Measurements from ENCODE around the gene MAPK1. TPM values are rescaled to one million over a fixed set of nuclear protein-coding genes. Genes with fewer than 3 reads are reported as not detected.
"Not testable (repeated sequence)": the region's sequence is repeated elsewhere in the genome, so short reads cannot be mapped to it uniquely, and the experiment has no call there.

The MAPK1 gene
- total RNA-seq: 110 and 113 TPM in 2 replicates
- 94.9 TPM for polyA plus RNA-seq (2012)

DNA sequence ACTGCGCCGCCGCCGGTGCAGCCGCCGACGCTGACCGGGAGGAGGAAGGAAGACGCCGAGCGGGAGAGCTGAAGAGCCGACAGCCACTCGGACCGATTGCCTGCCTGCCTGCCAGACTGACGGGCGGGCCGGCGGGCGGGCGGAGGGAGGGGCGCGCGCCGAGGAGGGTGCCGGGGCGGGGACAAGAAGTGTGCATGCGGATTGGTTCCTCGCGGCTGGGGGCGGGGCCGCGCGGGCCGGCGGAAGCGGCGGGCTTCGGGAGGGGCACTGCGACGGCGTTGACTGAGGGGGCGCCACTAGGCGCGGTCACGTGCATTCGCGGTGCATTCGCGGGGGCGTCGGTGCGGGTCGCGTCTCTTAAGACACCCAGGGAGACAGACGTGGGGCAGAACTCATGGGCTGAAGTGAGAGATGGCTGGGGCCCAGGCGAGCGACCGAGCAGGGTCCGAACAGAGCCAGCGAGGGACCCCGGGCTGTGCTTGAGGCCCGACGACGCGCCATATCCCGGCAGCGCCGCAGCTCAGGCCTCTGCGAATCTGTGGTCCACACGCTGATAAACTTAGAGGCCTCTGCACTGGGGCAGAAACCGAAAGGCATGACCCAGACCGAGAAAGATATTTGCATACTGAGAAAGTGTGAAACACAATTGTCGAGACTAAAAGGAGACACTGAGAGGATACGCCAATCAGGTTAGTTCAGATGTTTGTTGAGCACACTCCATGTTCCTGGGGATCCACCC lies at the start of gene MAPK1:
MAPK1 (minus strand) TSS at position 118 of the 739 bp plus-strand sequence. CDS start 205 bp downstream, outside the sequence.
- DNase-seq (ENCODE audit: low read depth): peak; percentile 90

DNA sequence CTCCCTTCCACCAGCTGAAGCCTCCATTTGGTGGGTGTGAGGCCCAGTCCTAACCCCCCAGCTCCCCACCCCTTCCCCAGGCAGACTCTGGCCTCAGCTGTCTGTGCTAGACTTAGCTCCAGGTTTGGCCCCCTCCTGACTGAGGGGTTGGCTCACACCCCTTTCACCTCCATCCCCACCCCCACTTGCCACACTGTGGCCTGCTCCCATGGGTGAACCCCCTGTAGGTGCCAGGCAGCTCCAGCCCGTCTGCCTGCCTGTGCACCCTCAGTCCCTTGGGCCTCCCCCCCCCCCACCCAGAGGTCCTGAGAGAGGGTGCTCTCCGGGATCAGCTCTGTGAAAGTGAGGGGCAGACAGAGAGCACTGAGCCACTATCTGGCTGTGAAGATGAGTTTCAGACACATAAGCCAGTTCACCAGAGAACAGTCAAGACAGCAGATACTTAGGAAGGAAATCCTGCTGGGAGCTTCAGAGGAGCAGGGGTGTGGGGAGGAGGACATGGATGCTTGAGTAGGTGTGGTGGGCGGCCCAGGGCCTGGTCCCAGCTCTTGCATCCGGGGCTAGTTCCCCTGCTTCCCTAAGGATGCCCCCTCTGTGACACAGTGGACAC lies 49.0 kb upstream of the MAPK1 start:
- DNase-seq (ENCODE audit: low read depth): no peak

DNA sequence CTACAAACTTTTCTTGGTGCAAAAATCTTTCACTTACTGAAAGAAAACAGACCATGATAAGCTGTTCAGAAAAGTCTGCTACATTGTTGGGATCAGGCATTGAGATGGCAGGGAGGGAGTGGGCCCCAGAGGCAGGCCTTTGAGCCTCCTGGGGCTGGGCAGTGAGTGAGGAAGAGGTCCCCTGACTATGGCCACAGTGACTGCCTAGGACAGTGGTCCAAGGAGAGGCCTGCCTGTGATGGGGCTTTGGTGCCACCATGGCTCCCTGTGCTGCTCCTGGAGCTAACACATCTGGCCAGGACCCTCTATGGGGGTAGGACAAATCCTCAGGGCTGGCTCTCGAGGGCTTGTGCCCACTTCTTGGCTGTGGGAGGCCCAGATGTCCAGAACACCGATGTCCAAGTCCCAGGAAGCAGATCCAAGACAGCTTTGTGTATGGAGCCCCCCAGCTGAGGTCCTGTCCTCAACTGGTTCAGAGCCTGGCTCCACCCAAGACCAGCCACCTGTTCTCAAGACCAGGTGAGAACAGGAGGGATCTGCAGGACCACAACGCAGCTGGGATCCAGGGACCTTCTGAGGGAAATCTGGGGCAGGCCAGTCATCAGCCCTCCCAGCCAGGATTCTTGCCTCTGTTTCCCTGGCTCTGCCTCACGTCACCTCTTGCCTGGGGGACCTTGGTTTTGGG lies 48.3 kb upstream of the MAPK1 start:
- DNase-seq (ENCODE audit: low read depth): no peak

- not testable (repeated sequence) for DNase-seq (ENCODE audit: low read depth)
These were observed 46.7 kb upstream of the MAPK1 start for GRCh38 chr22:21914033-21914642.

DNA sequence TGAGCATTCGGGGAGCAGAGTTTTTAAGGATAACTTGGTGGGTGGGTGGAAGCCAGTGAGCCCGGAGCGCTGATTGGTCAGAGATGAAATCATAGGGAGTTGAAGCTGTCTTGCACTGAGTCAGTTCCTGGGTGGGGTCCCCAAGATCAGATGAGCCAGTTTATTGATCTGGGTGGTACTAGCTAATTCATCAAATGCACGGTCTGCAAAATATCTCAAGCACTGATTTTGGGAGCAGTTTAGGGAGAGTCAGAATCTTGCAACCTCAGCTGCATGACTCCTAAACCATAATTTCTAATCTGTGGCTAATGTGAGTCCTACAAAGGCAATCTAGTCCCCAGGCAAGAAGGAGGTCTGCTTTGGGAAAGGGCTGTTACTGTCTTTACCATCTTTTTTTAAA lies 42.9 kb upstream of the MAPK1 start:
- not testable (repeated sequence) for DNase-seq (ENCODE audit: low read depth)

GRCh38 chr22:21909871-21910270 lies 42.4 kb upstream of the MAPK1 start:
- no peak for DNase-seq (ENCODE audit: low read depth)

- DNase-seq (ENCODE audit: low read depth): no peak
These were observed 40.4 kb upstream of the MAPK1 start for GRCh38 chr22:21907638-21908522.

DNA sequence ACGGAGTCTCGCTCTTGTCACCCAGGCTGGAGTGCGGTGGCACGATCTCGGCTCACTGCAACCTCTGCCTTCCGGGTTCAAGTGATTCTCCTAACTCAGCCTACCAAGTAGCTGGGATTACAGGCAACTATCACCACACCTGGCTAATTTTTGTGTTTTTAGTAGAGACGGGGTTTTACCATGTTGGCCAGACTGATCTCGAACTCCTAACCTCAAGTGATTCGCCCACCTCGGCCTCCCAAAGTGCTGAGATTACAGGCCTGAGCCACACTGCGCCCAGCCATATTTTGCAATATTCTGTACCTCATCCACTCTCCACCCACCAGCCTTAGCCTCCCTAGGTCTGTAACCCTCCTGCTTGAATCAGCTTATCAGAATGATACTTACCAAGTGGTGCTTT lies 37.8 kb upstream of the MAPK1 start:
- DNase-seq (ENCODE audit: low read depth): not testable (repeated sequence)

GRCh38 chr22:21904250-21904789 lies 36.9 kb upstream of the MAPK1 start:
- DNase-seq (ENCODE audit: low read depth): no peak

DNA sequence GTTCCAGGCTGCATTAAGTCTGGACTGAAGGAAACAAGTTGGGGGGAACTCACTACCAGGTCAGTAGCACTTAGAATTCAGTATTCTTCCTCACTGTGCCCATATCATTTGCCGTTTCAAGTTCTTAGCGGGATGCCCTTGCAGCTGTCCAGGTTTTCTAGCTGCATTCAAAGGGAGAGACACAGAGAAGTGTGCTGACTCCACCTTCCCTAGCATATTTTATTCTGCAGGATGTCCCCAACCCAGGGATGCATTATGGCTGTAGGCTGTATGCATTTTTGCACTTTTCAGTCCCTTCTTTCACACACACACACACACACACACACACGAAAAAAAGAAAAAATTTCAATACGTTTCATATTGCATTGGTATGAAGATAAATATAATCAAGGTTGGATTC lies 35.8 kb upstream of the MAPK1 start:
- no peak for DNase-seq (ENCODE audit: low read depth)

GRCh38 chr22:21902296-21903087 lies 35.0 kb upstream of the MAPK1 start:
- no peak for DNase-seq (ENCODE audit: low read depth)

DNA sequence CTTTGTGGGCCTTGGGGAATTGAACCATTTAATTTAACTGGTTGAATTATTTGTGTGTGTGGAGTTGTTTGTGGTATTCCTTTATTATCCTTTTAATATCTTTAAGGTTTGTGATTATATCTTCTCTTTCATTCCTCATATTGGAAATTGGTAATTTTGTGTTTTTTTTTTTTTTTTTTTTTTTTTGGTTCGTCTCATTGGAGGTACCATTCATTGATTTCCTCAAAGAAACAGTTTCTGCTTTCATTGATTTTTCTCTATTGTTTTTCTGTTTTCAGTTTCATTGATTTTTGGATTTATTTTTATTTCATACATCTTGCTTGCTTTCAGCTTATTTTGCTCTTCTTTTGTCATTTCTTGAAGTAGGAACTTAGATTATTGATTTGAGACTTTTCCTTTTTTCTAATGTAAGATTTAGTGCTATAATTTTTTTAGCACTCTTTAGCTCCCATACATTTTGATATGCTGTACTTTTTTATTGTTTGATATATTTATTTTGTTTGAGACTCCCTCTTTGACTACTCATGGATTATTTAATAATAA lies 31.0 kb upstream of the MAPK1 start:
- no peak for DNase-seq (ENCODE audit: low read depth)

DNA sequence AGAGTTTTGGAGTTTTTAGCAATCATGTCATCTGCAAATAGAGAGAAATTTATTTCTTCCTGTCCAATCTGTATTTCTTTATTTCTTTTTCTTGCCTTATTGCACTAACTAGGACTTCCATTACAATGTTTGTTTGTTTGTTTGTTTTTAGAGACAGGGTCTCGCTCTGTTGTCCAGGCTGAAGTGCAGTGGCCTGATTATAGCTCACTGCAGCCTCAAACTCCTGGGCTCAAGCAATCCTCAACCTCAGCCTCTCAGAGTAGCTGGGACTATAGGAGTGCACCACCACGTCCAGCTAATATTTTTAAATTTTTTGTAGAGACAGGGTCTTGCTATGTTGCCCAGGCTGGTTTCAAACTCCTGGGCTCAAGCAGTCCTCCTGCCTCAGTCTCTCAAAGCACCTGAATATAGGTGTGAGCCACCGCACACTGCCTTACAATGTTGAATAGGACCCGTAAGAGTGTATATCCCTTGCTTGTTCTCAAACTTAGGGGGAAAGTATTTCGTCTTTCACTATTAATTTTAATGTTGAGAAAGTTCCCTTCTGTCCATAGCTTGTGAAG lies 29.6 kb upstream of the MAPK1 start:
- no peak for DNase-seq (ENCODE audit: low read depth)

- not testable (repeated sequence) for DNase-seq (ENCODE audit: low read depth)
These were observed 28.8 kb upstream of the MAPK1 start for GRCh38 chr22:21896275-21896674.

DNA sequence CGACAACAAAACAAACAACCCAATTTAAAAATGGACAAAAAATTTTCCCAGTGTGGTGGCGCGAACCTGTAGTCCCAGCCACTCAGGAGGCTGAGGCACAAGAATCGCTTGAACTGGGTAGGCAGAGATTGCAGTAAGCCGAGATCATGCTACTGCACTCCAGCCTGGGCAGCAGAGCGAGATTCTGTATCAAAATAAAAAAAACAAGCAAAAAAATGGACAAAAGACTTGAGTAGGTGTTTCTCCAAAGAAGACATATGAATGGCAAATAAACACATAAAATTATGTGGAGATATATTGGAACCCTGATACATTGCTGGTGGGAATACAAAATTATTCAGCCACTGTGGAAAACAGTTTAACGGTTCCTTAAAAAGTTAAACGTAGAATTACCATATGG lies 27.4 kb upstream of the MAPK1 start:
- no peak for DNase-seq (ENCODE audit: low read depth)

DNA sequence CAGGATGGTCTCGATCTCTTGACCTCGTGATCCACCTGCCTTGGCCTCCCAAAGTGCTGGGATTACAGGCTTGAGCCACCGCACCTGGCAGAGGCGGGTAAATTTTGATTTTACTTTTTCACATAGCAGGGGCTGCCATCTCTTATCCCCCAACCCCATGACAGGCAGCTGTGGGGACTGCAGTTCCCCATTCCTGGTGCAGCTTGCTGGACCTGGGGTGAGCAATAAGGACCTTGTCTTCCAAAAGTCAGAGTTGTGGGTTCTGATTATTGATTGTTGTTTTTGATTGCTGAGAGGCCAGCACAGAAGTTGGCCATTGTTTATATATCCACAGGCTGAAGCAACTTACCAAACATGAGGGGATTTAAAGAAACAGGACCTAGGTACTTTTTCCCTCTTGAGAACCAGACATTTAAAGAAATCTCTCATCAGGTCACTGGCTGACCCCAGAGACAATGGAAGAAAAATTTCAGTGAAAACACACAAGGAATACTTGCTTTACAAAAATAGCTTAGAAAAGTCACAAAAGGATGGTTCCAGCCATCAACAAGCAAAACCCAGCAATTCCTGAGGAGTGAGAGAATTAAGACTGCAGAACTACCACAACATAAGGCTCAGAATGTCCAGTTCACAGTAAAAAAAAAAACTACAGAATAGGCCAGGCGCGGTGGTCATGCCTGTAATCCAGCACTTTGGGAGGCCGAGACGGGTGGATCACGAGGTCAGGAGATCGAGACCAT lies 22.0 kb upstream of the MAPK1 start:
- no peak for DNase-seq (ENCODE audit: low read depth)

DNA sequence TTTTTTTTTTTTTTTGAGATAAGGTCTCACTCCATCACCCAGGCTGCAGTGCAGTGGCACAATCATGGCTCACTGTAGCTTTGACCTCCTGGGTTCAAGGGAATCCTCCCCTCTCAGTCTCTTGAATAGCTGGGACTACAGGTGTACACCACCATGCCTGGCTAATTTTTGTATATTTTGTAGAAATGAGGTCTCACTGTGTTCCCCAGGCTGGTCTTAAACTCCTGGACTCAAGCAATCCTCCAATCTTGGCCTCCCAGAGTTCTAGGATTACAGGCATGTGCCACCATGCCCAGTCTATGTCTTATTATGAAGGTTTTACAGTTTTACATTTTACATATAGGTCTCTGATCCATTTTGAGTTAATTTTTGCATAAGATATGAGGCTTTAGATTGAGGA lies 20.4 kb upstream of the MAPK1 start:
- DNase-seq (ENCODE audit: low read depth): no peak

- DNase-seq (ENCODE audit: low read depth): not testable (repeated sequence)
These were observed 16.5 kb upstream of the MAPK1 start for GRCh38 chr22:21883930-21884329.
